NCI-H526 (cell line): ENCODE data around the gene HDAC4.

Experiments used
- DNase-seq, 2 experiments: peaks; one replicate each; lab custom pipeline; 2025; lab: John Stamatoyannopoulos, UW

HDAC4 gene

GRCh38 chr2:239267288-239267951 is 133.4 kb downstream of the HDAC4 start:
- peak in 1 of 2 experiments; percentile 36 for DNase-seq

GRCh38 chr2:239266779-239267287 is 134.0 kb downstream of the HDAC4 start:
- DNase-seq = no peak

- DNase-seq = no peak
These were observed 134.4 kb downstream of the HDAC4 start for GRCh38 chr2:239266434-239266766.

GRCh38 chr2:239265681-239266433 is 135.0 kb downstream of the HDAC4 start:
- DNase-seq = no peak

- no peak for DNase-seq
These were observed 135.8 kb downstream of the HDAC4 start for GRCh38 chr2:239264838-239265651.

- DNase-seq = no peak
These were observed 136.4 kb downstream of the HDAC4 start for GRCh38 chr2:239264492-239264837.

GRCh38 chr2:239263669-239264491 is 136.9 kb downstream of the HDAC4 start:
- DNase-seq = no peak

GRCh38 chr2:239263231-239263630 is 137.6 kb downstream of the HDAC4 start:
- no peak for DNase-seq

- DNase-seq = no peak
These were observed 138.2 kb downstream of the HDAC4 start for GRCh38 chr2:239262484-239263230.

GRCh38 chr2:239261796-239262483 is 138.9 kb downstream of the HDAC4 start:
- no peak for DNase-seq

- DNase-seq = no peak
These were observed 139.5 kb downstream of the HDAC4 start for GRCh38 chr2:239261356-239261755.

- DNase-seq = no peak
These were observed 140.1 kb downstream of the HDAC4 start for GRCh38 chr2:239260546-239261327.

- no peak for DNase-seq
These were observed 141.1 kb downstream of the HDAC4 start for GRCh38 chr2:239259603-239260298.

GRCh38 chr2:239259173-239259572 is 141.6 kb downstream of the HDAC4 start:
- peak in 1 of 2 experiments; percentile 33 for DNase-seq

GRCh38 chr2:239258248-239258647 is 142.6 kb downstream of the HDAC4 start:
- DNase-seq = no peak

GRCh38 chr2:239257511-239257937 is 143.3 kb downstream of the HDAC4 start:
- no peak for DNase-seq

- no peak for DNase-seq
These were observed 144.5 kb downstream of the HDAC4 start for GRCh38 chr2:239256350-239256743.

- peak; percentile 92 to 96 for DNase-seq
These were observed 145.0 kb downstream of the HDAC4 start for GRCh38 chr2:239255628-239256349.
